GM19240 (cell line): Measurements from ENCODE around the gene RLF.

Experiments
- DNase-seq: peaks from one replicate; pipeline ENCODE4 v3.0.0; 2011; ENCODE audit warnings: low spot score; ENCODE audit not compliant: insufficient read length

Gene RLF

DNA sequence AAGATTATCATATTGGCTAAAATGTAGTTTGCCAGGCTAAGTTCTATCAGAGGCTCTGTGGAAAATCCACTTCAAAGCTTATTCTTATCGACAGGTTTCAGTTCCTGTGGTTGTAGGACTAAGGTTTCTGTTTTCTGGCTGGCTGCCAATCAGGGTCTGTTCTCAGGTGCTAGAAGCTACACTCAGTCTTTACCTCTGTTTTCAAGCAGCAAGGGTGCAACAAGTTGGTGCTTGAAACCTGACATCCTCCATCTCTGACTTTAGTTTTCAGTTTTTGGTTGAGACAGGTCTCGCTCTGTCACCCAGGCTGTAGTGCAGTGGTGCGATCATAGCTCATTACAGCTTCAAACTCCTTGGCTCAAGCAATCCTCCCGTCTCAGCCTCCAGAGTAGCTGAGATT, 71.3 kb downstream of the RLF start:
- DNase-seq = peak; percentile 11

DNA sequence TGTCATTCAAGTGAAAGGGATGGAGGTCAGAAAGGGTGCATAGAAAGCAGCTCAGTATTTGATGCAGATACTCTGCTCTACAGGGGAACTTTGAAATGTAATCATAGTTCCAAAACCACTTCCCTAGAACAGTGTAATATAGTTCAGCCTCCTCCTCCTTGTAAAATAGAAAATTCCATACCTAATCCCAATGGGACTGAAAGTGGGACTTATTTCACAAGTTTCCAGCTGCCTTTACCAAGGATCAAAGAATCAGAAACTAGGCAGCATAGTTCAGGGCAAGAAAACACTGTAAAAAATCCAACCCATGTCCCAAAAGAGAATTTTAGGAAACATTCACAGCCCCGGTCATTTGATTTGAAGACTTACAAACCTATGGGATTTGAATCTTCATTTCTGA, 78.4 kb downstream of the RLF start:
- no peak for DNase-seq

DNA sequence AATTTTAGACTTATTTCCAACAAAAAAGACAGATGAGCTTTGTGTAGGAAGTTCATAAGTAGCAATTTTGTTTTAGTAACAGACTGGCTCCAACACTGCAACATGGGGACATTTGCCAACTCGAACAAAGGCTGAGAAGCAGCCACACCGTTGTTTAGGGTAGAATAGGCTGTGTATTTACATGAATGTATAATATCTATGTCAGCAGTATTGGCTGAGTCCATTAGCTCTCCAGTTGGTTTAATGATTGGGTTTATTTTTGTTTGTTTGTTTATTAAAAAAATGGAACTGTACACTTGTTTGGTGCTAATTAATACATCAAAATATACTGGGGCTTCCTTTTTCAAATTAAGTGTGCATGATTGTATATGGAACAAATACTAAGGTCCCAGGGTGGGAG, 79.2 kb downstream of the RLF start:
- no peak for DNase-seq

DNA sequence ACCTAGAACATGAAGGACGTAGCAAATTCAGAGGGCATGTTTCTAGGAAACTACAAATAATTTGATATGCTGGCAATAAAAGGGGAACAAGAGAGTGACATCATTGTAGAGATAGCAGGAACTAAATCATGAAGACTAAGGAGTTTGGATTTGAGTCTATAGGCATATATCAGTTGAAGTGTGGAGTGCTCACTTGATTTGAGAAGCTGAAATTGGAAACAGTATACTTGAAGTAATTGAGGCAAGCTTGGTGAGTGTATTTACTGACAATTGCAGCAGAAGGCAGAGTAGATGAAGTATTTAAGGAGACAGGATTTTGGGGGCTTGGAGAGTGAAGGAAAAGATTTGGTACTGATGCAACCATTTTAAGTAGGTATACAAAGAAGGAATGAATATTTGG, 80.2 kb downstream of the RLF start:
- no peak for DNase-seq

DNA sequence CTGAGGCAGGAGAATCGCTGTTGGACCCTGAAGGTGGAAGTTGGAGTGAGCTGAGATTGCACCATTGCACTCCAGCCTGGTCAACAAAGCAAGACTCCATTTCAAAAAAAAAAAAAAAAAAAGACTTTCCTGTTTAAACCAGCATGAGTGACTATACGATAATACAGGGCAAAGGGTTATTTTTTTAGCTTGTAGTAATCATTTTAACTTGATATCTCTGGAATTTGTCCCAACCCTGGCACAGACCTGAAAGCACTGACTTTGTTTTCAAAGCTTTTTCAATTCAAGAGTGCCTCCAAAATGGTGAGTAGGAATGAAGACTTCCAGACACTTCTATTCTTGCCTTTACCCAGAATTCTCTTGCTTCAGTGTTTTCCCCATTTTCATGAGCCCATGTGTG, 82.2 kb downstream of the RLF start:
- DNase-seq = no peak

DNA sequence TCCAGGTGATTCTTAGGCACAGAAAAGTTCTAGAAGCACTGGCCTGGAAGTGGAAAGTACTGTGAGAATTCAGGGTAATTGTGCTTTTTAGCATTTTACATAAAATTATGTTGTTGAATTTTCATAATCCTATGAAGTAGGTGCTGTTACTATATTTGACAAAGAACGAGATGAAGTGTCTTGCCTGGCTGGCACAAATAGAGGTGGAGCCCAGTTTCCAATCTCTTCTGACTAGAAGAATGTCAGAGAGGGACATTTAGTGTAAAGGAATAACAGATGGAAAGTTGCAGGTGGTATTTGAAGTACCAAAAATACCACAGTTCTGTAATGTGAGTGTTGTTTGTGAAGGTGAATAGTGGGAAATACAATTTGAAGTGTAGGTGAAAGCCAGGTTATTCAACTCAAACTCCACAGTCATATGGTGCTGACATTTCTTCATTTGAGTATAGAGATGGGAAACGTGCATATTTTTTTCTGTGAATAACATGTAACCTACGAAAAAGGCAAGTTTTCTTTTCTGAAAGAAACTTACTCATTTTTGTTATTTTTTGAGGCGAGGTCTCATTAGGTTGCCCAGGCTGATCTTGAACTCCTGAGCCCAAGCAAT, 83.1 kb downstream of the RLF start:
- DNase-seq = no peak

DNA sequence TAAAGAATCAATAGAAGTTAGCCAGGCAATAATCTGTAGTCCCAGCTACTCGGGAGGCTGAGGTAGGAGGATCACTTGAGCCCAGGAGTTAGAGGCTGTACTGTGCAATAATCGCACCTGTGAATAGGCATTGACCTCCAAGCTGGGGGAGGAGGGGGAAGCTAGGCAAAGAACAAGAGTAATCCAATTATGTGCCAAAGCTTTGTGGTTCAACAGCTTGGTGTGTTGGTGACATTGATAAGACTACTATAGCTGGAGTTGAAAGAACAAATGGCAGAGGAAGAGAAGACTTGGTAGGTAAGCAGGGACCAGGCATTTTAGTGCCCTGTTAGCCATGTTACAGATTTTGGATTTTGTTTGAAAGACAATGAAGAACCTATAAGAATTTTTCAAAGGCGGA, 84.5 kb downstream of the RLF start:
- DNase-seq = no peak

DNA sequence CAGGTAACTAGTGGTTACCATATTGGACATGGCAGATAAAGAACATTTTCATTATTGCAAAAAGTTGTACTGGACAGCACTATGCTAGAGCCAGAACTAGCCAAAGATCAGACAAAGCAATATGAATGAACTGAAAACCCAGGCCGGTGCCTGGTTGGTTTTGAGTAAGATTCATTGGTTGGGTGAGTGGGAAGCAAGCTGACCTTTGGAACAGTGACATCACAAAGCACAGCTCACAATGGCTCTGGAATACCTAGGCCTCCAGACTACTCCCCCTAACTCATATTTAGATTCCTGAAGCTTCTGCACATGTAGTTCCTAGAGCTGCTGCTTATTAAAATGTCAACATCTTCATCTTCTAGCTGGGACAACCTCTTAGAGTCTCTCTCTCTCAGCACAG, 86.5 kb downstream of the RLF start, which contains the start of gene TMCO2:
TMCO2 (plus strand) TSS at position 283 of the 400 bp plus-strand sequence; CDS start at position 340, 57 bp downstream.
- no peak for DNase-seq

DNA sequence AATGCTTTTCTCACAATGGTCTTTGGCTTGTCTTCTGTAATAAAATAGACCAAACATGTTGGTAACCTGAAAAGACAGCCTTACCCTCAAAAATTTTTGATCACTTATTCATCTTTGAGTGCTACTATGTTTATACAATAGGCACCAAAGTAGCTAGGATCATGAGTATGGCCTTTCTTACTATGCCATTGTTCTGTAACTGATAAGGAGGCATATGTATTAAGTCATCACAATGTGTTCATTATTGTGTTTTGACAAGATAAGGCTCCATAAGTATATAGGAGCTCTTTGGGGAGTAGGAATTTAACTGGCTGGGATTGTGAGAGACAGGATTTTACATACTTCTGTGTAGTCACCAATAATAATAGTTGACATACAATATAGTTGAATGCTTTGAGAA, 87.2 kb downstream of the RLF start:
- no peak for DNase-seq

DNA sequence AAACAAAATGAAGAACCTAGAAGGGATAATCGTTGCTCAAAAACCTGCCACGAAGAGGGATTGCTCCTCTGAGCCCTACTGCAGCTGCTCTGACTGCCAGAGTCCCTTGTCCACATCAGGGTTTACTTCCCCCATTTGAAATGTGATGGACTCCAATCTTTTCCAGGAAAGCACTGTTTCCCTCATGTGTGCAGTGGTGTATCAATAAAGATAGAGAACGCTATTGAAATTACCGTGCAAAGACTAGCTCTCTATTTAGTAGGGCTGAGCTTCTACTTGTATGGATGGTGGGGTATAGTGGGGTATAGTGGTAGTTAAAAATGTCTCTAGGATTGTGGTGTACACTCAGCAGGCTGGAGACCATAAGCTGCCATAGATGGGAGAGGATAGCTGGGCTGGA, 90.3 kb downstream of the RLF start:
- no peak for DNase-seq

DNA sequence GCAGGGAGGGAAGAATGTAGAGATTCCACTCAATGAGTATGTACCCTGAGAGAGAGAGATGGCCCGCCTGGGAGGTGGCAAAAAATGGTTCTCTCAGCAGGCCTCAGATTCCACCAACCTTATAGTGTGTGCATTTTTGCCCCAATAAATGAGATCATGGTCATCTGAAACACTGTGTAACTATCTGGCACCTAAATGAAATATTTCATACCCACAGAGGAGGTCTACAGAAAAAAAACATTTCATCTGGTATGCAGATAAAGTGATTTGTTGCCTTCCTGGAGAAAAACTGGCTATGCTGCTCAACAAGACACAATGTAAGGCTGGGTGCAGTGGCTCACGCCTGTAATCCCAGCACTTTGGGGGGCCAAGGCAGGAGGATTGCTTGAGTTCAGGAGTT, 91.4 kb downstream of the RLF start:
- DNase-seq = no peak

DNA sequence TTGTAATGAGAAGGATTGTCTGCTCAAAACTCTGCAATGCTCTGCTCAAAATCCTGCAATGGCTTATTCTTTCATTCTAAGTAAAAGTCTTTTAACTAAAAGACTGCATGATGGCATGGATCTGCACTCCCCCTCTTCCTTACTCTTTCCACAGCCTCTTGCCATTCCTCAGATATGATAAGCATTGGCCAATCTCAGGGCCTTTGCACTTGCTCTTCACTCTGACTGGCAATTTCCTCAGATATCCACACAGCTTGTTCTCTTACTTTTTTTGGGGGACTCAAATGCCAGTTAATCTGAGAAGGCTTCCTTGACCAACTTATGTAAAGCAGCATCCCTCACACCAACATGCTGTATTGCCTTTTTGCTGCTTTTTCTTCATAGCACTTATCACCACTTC, 94.0 kb downstream of the RLF start:
- DNase-seq = no peak

DNA sequence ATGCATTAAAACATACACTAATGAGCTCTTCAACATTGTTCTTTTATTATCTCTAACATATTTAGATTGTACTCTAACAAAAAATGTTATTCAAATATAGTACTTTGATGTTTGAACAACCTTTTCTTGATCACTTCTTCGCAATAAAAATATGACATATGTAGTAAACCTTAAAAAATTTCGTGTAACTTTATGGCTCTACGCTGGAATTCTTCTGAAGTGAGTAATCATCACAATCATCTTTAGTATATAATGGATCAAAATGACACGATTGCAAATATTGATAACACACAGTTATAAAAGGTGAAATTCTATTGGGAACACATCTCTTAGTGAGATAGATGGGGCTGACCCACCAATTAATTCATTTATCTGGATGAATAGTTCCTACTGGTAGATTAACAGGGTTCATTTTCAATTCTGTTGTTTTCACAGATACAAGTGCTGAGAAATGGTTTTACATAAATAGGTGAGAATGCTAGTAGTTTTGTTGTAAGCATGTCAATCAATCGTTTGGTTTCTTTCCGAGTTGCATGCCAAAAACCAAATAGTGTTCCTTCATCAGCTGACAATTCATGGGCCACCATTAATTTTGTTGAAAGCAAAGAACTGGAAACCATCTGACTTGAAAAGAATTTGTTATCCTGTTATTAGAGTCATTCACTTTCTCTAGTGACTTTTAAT, 95.4 kb downstream of the RLF start:
- DNase-seq = no peak

DNA sequence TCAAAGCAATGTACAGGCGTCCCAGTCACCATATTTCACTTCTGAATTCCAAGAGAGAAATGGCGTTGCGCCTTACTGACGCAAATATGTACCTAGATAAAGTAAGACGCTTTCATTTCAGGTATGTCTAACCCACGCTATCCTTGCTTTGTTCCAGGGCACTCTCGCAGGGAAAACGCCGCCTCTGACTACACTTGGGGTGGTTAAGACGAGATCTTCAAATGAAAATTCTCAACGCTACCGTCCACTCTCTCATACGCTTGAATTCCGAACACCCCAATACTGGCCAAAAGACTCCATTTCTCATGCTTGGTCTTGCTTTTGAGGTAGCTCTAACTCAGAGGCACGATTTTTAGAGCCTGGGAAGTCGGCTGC, 96.1 kb downstream of the RLF start:
- DNase-seq = no peak

DNA sequence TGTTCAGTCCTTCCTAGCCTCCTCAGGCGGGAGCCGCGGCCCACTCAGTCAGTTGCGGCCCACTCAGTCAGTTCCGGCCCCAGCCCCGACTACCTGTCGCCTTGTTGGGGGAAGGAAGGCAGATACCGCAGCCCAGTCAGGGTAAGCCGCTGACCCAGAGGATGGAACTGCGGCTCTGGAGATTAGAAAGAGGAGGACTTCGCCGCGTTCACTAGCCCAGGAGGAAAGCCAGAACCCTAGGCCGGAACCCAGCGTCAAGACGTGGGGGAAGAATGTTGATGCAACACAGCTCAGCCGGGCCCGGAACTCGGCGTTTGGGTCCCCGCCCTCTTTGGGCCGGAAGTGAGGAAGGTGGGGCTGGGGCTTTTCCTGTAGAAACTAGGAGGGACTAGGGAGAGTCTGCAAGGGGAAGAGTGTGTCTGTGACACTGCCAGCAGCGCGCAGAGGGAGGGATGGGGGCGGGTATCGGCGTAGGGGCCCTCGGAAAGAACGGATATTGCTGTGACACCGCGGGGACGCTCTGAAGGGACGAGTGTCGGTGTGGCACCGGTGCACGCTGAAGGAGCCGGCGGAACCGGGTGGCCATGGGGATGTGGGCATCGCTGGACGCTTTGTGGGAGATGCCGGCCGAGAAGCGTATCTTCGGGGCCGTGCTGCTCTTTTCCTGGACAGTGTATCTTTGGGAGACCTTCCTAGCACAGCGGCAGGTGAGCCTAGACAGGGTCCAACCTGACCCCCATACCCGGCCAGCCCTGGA, 96.7 kb downstream of the RLF start, which contains the start of gene ZMPSTE24:
ZMPSTE24 (plus strand) TSS at position 549 of the 757 bp plus-strand sequence; CDS start at position 585, 36 bp downstream.
- DNase-seq = peak; percentile 73

DNA sequence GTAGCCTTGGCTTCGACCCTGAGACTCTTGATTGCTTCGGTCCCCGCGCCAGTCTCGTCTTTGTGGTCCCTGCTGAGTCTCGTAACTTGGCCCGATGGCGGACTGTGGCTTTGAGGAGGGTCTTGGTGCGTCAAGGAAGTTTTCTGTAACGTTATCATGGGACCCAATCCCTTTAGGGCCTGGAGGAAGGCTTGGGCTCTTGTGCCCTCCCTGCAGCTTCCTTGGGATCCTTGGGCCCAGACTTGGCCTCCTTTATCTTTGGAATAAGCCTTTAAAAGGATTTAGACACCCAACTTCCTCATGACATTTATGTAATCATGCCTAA, 97.2 kb downstream of the RLF start:
- DNase-seq = no peak

DNA sequence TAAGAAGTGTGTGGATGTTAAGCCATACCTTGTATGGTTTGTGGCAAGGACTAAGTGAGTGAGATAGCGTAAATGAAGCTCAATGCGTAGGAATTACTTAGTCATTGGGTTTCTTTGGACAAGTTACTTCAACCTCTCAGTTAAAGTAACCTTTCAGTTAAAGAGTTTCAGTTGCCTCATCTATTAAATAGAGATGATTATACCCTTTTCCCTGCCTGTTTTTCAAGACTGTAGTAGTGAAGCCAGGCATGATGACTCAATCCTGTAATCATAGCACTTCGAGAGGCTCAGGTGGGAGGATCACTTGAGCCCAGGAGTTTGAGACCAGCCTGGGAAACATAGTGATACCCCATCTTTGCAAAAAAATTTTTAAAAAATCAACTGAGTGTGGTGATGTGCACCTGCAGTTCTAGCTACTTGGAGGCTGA, 103.2 kb downstream of the RLF start:
- no peak for DNase-seq

DNA sequence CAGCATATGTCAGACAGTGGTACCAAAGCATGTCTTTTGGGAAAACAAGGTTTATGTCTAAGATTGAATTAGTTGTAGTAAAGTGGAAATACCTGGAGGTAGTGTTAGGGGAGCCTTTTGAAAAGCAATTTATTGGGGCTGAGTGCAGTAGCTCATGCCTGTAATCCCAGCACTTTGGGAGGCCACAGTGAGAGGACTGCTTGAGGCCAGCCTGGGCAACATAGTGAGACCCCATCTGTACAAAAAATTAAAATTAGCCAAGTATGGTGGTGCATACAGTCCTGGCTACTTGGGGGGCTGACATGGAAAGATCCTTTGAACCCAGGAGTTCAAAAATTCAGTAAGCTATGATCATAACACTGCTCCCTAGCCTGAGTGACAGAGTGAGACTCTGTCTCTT, 104.1 kb downstream of the RLF start:
- DNase-seq = no peak

DNA sequence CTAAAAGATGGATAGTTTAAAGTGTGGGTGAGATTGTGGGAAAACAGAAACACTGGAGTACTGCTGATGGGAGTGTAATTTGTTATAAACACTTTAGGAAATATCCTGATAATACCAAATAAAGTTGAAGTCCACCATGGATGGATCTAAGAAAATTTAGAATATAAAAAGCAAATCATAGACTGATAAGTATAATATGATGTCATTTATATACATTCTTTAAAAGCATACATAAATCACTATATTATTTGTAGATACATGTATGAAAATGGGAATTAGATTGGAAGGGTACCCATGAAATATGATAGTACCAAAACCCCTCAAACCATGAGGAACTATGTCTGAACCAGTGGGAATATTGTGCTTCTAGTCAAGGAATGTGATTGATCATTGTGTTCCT, 104.7 kb downstream of the RLF start:
- DNase-seq = no peak

DNA sequence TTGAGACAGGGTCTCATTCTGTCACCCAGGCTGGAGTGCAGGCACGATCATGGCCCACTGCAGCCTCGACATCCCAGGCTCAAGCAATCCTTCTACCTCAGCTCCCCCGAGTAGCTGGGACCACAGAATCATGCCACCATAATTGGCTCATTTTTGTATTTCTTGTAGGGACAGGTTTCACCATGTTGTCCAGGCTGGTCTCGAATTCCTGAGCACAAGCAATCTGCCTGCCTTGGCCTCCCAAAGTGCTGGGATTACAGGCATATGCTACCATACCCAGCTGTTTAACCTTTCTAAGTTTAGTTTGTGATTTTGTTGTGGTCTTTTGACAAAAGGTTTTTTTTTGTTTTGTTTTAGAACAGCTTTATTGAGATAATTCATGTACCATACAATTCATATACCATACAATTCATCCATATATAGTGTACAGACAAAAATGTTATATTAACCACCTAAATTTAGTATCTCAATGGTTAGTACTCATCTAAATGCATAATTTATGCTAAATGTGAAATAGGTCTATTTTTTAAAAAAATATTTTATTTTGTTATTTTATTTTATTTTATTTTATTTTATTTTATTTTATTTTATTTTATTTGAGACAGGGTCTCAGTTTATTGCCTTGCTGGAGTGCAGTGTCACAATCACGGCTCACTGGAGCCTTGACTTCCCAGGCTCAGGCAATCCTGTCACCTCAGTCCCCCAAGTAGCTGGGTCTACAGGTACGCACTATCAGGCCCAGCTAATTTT, 105.8 kb downstream of the RLF start:
- no peak for DNase-seq

DNA sequence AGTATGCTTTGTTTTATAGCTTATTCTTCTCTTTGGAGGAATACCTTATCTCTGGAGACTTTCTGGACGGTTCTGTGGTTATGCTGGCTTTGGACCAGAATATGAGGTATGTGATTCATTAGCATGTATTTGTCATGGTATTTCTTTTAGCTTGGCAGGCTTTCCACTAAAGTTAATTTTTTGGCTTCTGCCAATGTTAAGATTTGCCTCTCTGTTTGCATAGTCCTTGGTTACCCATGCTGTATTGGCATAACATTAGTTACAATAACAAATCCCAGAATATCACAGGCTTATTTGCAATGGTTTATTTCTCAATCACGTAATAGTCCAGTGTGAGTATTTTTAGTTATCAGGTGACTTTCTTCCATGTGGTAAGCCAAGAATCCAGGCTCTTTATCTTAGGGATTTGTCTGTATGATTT, 106.6 kb downstream of the RLF start:
- no peak for DNase-seq

DNA sequence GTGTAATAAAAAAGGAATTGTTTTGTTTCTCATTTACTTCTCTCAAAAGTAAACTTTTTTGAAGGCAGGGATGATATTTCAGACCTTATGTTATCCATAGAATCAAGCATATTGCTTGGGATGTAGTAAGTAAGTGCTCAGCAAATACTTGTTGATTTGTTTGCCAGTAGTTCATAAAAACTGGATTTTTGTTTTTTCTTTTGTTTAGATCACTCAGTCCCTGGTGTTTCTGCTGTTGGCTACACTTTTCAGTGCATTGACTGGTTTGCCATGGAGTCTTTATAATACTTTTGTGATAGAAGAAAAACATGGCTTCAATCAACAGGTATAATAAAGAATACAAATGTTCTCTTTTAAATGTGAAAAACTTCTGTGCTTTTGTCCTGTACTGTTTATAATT, 107.0 kb downstream of the RLF start:
- no peak for DNase-seq
